RPMI8226 (cell line): ENCODE measurements around the gene NDUFV1.
"Not testable (repeated sequence)": the region's sequence is repeated elsewhere in the genome, so short reads cannot be mapped to it uniquely, and the experiment has no call there.

Source experiments
- DNase-seq: peaks from one replicate; pipeline ENCODE4 v3.0.0-alpha.2; 2015

The NDUFV1 gene

DNA sequence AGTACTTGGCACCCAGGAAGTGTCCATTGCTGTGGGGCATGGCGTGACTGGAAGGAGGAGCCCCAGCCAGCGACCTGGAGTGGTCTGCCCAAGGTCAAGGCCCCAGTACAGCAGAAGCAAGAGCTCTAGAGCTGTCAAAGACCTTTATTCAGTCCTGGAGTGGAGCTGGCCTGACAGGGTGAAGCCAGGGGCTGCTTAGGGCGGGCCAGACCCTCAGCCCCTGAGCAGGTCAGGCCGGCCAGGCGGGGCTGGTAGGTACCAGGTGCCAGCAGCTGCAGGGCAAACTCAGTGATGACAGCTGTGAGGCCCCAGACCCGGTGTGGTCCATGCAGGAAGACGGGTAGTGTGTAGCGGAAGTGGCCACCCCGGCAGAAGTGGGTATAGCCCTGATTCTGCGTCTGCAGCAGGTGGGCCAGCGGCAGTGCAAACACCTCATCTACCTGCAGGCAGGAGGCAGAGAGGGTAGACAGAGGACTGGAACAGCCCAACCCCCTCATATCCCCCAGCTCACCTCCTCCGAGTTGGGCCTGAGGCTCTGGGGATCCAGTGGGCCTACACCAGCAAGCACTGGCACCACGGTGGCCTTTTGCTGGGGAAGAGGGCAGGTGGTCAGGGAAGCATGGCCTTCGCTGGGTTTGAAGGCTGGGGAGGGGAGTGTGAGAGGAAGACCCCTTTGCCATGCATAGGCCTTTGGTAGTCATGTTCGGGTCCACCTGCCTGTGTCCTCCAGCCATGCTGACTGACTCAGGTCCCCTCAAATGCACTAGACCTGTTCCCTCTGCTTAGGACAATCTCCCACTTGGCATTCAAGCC, 21.3 kb downstream of the NDUFV1 start:
- DNase-seq, result no peak

DNA sequence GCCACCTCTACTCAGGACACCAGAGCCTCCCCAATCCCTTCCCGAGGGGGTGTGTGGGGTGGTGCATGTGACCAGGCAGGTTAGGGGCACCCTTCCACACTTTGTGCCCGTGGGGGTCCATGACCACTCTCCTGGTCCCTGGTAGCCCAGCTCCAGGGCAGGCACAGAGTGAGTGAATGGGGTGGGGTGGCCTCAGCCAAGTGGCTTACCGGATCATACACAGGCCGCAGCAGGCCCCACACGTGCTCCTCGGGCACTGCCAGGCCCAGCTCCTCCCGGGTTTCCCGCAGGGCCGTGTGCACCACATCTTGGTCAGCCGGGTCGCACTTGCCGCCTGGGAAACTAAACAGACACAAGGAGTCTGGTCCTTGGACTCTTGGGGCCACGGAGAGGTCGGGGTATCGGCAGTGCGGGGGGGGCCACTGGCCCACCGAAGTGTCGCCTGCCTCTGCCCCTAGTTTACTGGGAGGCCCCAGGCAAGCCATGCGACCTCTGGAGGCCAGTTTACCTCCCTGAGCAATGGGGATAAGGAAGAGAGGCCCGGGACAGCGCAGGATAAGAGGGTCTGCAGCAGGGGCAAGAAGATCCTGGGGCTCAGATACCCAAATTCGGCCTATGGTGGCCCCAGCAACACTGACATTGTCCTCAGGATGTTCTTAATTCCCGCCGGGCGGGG, 22.1 kb downstream of the NDUFV1 start:
- DNase-seq, result peak; percentile 70

DNA sequence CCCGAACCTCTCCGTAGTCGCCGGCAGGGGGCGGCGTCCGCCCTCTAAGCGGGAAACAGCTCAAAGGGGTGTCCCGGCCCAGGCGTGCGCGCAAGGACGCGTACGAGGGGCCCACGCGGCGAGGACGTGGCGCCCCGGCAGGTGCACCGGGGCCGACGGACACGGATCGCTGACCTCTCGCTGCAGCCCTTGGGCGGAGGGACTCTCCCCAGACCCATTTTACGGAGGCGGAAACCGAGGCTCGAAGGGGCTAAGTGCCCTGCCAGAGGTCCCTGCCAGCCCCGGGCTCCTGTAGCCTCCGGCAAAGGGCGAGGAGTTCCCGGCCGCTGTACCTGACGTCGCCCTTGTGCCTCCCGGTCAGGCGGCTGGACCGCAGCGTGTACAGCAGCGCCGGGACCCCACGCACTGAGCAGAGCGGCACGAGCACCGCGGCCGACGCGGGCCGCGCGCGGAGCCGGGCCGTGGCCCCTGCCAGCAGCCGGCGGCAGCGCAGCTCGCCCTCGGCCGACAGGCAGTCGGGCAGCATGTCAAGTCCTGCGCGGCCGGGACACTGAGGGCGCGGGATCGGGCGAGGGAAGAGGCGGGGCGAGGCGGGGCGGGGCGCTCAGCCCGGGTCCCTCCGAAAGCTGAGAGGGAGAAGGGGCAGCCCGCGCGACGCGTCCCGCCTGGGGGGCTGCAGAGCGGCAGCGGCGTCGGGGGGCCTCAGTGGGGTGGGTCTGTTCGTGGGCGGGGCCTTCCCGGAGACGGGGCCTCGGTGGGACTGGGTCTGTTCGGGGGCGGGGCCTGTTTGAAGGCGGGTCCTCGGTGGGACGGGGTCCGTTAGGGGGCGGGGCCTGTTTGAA, 22.9 kb downstream of the NDUFV1 start, which contains the start of gene NUDT8:
Gene NUDT8, minus strand, starts transcription at position 552 of the 842 bp plus-strand sequence. Its CDS starts 26 bp downstream, at position 526.
- peak; percentile 97 for DNase-seq

DNA sequence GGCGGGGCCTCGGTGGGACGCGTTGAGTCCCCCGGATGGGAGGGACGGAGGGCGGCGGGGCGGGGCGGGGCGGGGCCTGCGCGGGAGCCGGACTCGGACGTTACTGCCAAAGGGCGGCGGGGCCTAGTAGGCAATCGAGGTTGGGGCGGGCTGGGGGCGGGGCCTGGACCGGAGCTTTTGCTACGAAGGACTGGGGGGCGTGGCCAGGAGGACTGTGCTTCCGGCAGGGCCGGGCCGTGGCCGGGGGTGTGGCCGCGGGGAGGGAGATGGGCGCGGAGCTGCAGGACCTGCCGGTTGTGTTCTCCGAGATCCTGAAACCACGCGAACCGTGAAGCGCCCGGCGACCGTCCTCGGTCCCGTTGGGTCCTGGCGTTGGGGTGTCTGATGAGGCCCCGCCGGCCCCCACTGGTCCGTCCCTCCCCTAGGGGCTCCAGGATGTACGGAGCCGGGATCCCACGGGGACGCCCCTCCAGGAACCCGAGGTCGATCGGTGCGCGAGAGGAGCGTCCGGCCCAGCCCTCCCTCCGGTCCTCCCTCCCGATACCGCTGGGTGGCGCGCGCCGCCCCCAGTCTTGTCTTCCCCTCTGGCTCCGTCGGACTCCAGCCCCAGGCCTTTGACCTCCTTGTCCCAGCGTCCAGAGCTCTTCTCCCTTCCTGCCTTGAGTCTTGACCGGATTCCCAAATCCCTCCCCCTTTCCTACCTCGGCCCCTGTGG, 23.6 kb downstream of the NDUFV1 start:
- peak; percentile 100 for DNase-seq

DNA sequence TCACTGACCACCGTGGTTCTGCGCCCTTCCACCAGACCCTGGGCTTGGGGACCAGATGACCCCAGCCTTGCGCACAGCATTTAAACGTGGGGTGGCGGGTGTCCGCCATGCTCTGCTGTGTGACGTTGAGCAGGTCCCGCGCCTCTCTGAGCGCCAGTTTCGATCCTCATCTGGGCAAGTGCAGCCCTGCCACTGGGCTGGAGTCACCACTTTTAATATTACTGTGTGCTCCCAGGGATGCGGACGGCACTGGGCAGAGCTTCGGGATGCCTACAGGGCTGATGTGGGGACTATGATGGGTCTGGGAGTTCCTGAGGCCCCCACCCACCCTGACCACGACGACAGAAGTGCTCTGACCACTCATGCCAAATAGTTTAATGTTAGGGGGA, 24.2 kb downstream of the NDUFV1 start:
- DNase-seq, result no peak

- DNase-seq, result no peak
These were observed 24.7 kb downstream of the NDUFV1 start for GRCh38 chr11:67631411-67631810.

GRCh38 chr11:67631853-67632174, 25.1 kb downstream of the NDUFV1 start:
- no peak for DNase-seq

- peak; percentile 94 for DNase-seq
These were observed 25.6 kb downstream of the NDUFV1 start for GRCh38 chr11:67632175-67632981.

- DNase-seq, result no peak
These were observed 26.4 kb downstream of the NDUFV1 start for GRCh38 chr11:67632982-67633755.

DNA sequence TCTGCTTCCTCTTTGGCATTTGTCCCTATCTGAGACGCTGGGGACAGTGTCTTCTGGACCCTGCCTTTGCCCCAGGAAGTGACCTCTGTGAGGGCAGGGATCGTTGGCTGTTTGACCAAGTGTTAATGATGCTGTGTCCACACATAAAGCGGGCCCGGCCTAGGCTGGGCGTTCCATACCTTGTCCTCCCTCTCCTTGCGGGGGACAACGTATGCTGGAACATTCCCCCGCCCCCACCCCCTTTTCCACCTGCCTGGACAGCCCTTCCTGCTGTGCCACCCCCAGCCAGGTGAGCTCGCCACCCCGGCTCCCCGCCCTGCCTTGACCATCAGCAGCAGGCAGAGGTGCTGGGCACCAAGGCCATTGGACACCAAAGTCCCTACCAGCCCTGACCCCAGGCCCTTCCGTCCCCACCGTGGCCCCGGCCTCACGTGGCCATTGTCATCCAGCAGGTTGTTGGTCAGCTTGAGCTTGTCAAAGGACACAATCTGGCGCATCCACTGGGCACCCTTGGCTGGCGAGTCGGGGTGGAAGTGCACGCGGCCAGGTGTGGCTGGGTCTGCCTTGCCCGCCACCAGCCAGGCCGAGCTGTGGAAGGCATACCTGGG, 27.1 kb downstream of the NDUFV1 start:
- no peak for DNase-seq

- peak; percentile 72 for DNase-seq
These were observed 27.9 kb downstream of the NDUFV1 start for GRCh38 chr11:67634366-67635230.

- DNase-seq, result no peak
These were observed 28.4 kb downstream of the NDUFV1 start for GRCh38 chr11:67635231-67635521.

DNA sequence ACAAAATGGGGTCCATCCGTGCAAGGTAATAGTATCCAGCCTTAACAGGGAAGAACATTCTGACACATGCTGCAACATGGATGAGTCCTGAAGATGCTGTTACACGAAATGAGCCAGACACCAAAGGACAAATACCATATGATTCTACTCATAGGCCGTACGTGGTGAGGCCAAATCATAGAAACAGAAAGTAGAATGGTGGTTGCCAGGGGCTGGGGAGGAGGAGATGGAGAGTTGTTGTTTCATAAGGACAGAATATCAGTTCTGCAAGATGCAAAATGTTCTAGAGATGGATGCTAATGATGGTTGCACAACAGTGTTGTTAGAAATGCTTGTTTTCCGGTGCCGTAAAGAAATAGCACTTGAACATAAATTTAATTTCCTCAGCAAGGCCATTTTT, 30.2 kb downstream of the NDUFV1 start:
- no peak for DNase-seq

GRCh38 chr11:67637441-67637840, 30.7 kb downstream of the NDUFV1 start:
- DNase-seq, result not testable (repeated sequence)

GRCh38 chr11:67638535-67639437, 32.0 kb downstream of the NDUFV1 start:
- DNase-seq, result no peak

- DNase-seq, result no peak
These were observed 32.7 kb downstream of the NDUFV1 start, which contains the start of gene TBX10 for GRCh38 chr11:67639438-67639859. Gene TBX10, minus strand, starts transcription at chr11:67639763. Its CDS starts 291 bp downstream, at chr11:67639472.

- DNase-seq, result peak; percentile 83
These were observed 33.5 kb downstream of the NDUFV1 start for GRCh38 chr11:67640021-67640757.
